Endothelial cell of umbilical vein (primary cell): ENCODE results near the gene CTNS. TPM values are rescaled to one million over a fixed set of nuclear protein-coding genes. Genes with fewer than 3 reads are reported as not detected.

Experiments
- BruUV-seq: library from RNA; stranded (reverse); fragments of 400-500 nt; replicated peaks from 2 replicates; lab custom pipeline; 2021; lab: Mats Ljungman, UMichigan
- CTCF ChIA-PET: fragments of 300-600, 350-600 bp; sonication (Branson Sonifier 250); formaldehyde crosslinking; loops from one replicate; lab custom pipeline; 2021; ENCODE audit warnings: antibody characterized with exemption, inconsistent platforms; lab: Charles Lee
- POLR2A ChIA-PET: fragments of 300-600, 350-600 bp; sonication (Branson Sonifier 250); formaldehyde crosslinking; loops from one replicate; lab custom pipeline; 2021; ENCODE audit warnings: antibody characterized with exemption, inconsistent platforms; lab: Charles Lee
- DNase-seq: peaks from one replicate; pipeline ENCODE4 v3.0.0-alpha.2; 2011; ENCODE audit warnings: low read depth, low spot score
- FAIRE-seq: peaks from 2 replicates; lab custom pipeline; 2011; peaks lifted over from hg19 to GRCh38; lab: Jason Lieb, UNC
- H2AFZ ChIP-seq: 2 replicates; pipeline ENCODE4 v1.6.0; 2012; ENCODE audit warnings: low read depth, low read length, control low read depth, inconsistent platforms
- H3K27ac ChIP-seq: 2 replicates; pipeline ENCODE4 v1.5.1; 2011; ENCODE audit warnings: low read depth, mild to moderate bottlenecking, control low read depth, low read length, moderate library complexity; ENCODE audit not compliant: insufficient read depth
- H3K27me3 ChIP-seq, 2 experiments: 2 replicates each; pipeline versions ENCODE4 v1.6.0 to v1.6.1; 2011; ENCODE audit warnings: low read length in 2 of 2, mixed read lengths in 1 of 2; ENCODE audit not compliant: control insufficient read depth in 2 of 2, insufficient read depth in 2 of 2
- H3K36me3 ChIP-seq, 2 experiments: 2 replicates in 1 of 2; 3 replicates in 1 of 2; pipeline ENCODE4 v1.5.1; 2011; ENCODE audit warnings: low read length in 2 of 2, mild to moderate bottlenecking in 1 of 2, moderate library complexity in 1 of 2; ENCODE audit not compliant: control insufficient read depth in 2 of 2, insufficient read depth in 2 of 2; ENCODE audit errors: extremely low read depth in 1 of 2
- H3K4me1 ChIP-seq: 3 replicates; pipeline ENCODE4 v1.5.1; 2011; ENCODE audit warnings: mild to moderate bottlenecking, low read length; ENCODE audit not compliant: control insufficient read depth, insufficient read depth; ENCODE audit errors: extremely low read depth
- H3K4me2 ChIP-seq: 2 replicates; pipeline ENCODE4 v1.6.1; 2011; ENCODE audit warnings: low read length, control low read depth, mixed read lengths; ENCODE audit not compliant: insufficient read depth
- H3K4me3 ChIP-seq, 3 experiments: fragments of 200-600 bp in 1 of 3; sonication (generic), shearing (Covaris generic) in 1 of 3; replicated peaks in 1 of 3; 2 replicates each; pipeline ENCODE4 v1.5.1; 2011 to 2016; ENCODE audit warnings: control low read depth in 3 of 3, low read length in 3 of 3, mild to moderate bottlenecking in 2 of 3, inconsistent platforms in 1 of 3, low read depth in 1 of 3, moderate library complexity in 1 of 3; ENCODE audit not compliant: insufficient read depth in 1 of 3
- H3K79me2 ChIP-seq: 2 replicates; pipeline ENCODE4 v1.6.0; 2012; ENCODE audit warnings: low read length, inconsistent platforms; ENCODE audit not compliant: control insufficient read depth, insufficient read depth
- H3K9ac ChIP-seq: replicated peaks from 2 replicates; pipeline ENCODE3; 2011; ENCODE audit warnings: low read length, control low read depth; ENCODE audit not compliant: insufficient read depth; ENCODE audit errors: extremely low read depth
- H3K9me1 ChIP-seq: replicated peaks from 3 replicates; pipeline ENCODE4 v1.6.0; 2011; ENCODE audit warnings: mild to moderate bottlenecking, low read length; ENCODE audit not compliant: control insufficient read depth, insufficient read depth; ENCODE audit errors: extremely low read depth
- H3K9me3 ChIP-seq: replicated peaks from 2 replicates; pipeline ENCODE4 v1.5.1; 2012; ENCODE audit warnings: low read length, inconsistent platforms; ENCODE audit not compliant: control insufficient read depth, insufficient read depth
- H4K20me1 ChIP-seq: replicated peaks from 2 replicates; pipeline ENCODE3; 2011; ENCODE audit warnings: mild to moderate bottlenecking, low read length; ENCODE audit not compliant: control insufficient read depth, insufficient read depth; ENCODE audit errors: extremely low read depth
- CTCF ChIP-seq, 2 donors: IDR thresholded peaks; 1 replicate in 1 of 2; 2 replicates in 1 of 2; pipeline ENCODE4 v1.5.1; 2011; ENCODE audit warnings: low read length in 2 of 2, mild to moderate bottlenecking in 2 of 2, moderate library complexity in 2 of 2, control low read depth in 1 of 2, inconsistent platforms in 1 of 2, low read depth in 1 of 2; ENCODE audit not compliant: insufficient read depth in 1 of 2; ENCODE audit errors: extremely low read depth in 1 of 2
- EZH2 ChIP-seq: IDR thresholded peaks from 2 replicates; pipeline ENCODE4 v1.6.1; 2012; ENCODE audit warnings: borderline replicate concordance, low read depth, mild to moderate bottlenecking, moderate library complexity, low read length, inconsistent platforms; ENCODE audit not compliant: severe bottlenecking
- FOS ChIP-seq: IDR thresholded peaks from 2 replicates; pipeline ENCODE4 v1.6.1; 2011; ENCODE audit warnings: mild to moderate bottlenecking, low read length, moderate library complexity, borderline replicate concordance; ENCODE audit not compliant: insufficient read depth
- GATA2 ChIP-seq: IDR thresholded peaks from 2 replicates; pipeline ENCODE4 v1.7.0; 2011; ENCODE audit warnings: low read depth, mild to moderate bottlenecking, moderate library complexity, mixed read lengths, low read length; ENCODE audit not compliant: insufficient read length, insufficient read depth
- JUN ChIP-seq: IDR thresholded peaks from 2 replicates; pipeline ENCODE4 v1.6.1; 2011; ENCODE audit warnings: borderline replicate concordance, low read depth; ENCODE audit not compliant: insufficient read length, insufficient read depth
- MAX ChIP-seq: IDR thresholded peaks from 2 replicates; pipeline ENCODE4 v1.6.1; 2011; ENCODE audit not compliant: insufficient read depth, insufficient read length
- MYC ChIP-seq: IDR thresholded peaks from one replicate; pipeline ENCODE4 v1.6.1; 2011; ENCODE audit warnings: mild to moderate bottlenecking, low read depth, low read length
- POLR2A ChIP-seq: IDR thresholded peaks from 2 replicates; pipeline ENCODE4 v1.6.1; 2012; ENCODE audit warnings: low read depth, mild to moderate bottlenecking, control low read depth, low read length
- POLR2AphosphoS5 ChIP-seq: IDR thresholded peaks from 2 replicates; pipeline ENCODE4 v1.6.1; 2012; ENCODE audit warnings: low read depth, mild to moderate bottlenecking, control low read depth, low read length, moderate library complexity; ENCODE audit not compliant: insufficient read depth
- dilution Hi-C: fragments of 300-500 bp; cut with MboI; formaldehyde crosslinking; loops from one replicate; pipeline ENCODE4 v1.15.0; 2019; ENCODE audit warnings: low sequenced_read_pairs; ENCODE audit not compliant: extremely low pct_ligation_motif_present
- intact Hi-C: fragments of 100-400 bp; cut with micrococcal nuclease; formaldehyde crosslinking; loops from one replicate; pipeline ENCODE4 v1.10.0; 2022
- polyA plus RNA-seq, 4 experiments: library from polyadenylated mRNA; depleted of rRNA in 3 of 4; stranded (reverse) in 3 of 4; unstranded in 1 of 4; fragments of >200 nt; gene quantifications; 2 replicates each; pipeline versions ENCODE4 v1.2.1 to v1.2.3, GENCODE V29; 2011 to 2012; ENCODE audit warnings: missing spikeins in 1 of 4
- total RNA-seq: library from RNA; stranded (reverse); gene quantifications from 2 replicates; pipeline ENCODE4 v1.2.3, GENCODE V29; 2021

The CTNS gene
- total and polyA plus RNA-seq, 2 donors (not counting 3 experiments of a cell fraction or from before 2014, with no cell fraction given) = 17.9 to 25.9 TPM

GRCh38 chr17:3647251-3647650 lies 10.7 kb downstream of the CTNS start:
- no peaks in the 10 kb centered on the region for H4K20me1 ChIP-seq
- intact Hi-C loops (loop anchor here (5.0 kb wide), 1 partner anchor 820 kb away; no protein-coding TSS in a partner anchor), dilution Hi-C loops (no loop called here)
- no peaks in the 10 kb centered on the region for H3K9me1 ChIP-seq
- no peak overlapping the region for H3K9ac ChIP-seq
- CTCF ChIA-PET = interaction anchor here (1.2 to 7.4 kb wide), 5 partner anchors 11 to 820 kb away, joined by 3 to 76 read pairs (median 10); partner anchors contain the start of genes CTNS and SHPK
- H3K36me3 ChIP-seq = peaks cover 2 to 4% of the 10 kb centered on the region in 2 experiments
- TF ChIP-seq GATA2 = no peak
- no peak for TF ChIP-seq POLR2AphosphoS5
- no peak for TF ChIP-seq MAX
- no peak for TF ChIP-seq JUN
- TF ChIP-seq POLR2A = no peak
- no peak for TF ChIP-seq MYC
- TF ChIP-seq EZH2 = no peak
- no peak for TF ChIP-seq CTCF (IDR thresholded peaks at IDR 0.05; ENCODE audit: extremely low read depth in 1 of 2, insufficient read depth in 1 of 2, low read depth in 1 of 2, low read length in 2 of 2)
- no peak for TF ChIP-seq FOS
- BruUV-seq = no TSS peak
- no peak overlapping the region for H2AFZ ChIP-seq
- no peak overlapping the region for H3K4me2 ChIP-seq
- H3K4me3 ChIP-seq = no peak overlapping the region
- POLR2A ChIA-PET = interaction anchor here (1.2 kb wide), 1 partner anchor 11 kb away, joined by 3 read pairs; the partner anchor contains the start of genes CTNS and SHPK
- no peaks in the 10 kb centered on the region for H3K79me2 ChIP-seq
- FAIRE-seq (no peak), DNase-seq (no peak)
- H3K4me1 ChIP-seq = no peaks in the 10 kb centered on the region
- no peaks in the 10 kb centered on the region for H3K9me3 ChIP-seq
- H3K27ac ChIP-seq = no peak overlapping the region
- no peaks in the 10 kb centered on the region for H3K27me3 ChIP-seq
